GM12891 (cell line): Measurements from ENCODE around the gene RET.

Experiments used
- DNase-seq: peaks from one replicate; pipeline ENCODE4 v3.0.0; 2011; ENCODE audit warnings: low spot score; ENCODE audit not compliant: insufficient read length
- FAIRE-seq: peaks from 2 replicates; lab custom pipeline; 2011; peaks lifted over from hg19 to GRCh38; lab: Jason Lieb, UNC
- PAX5 ChIP-seq: IDR thresholded peaks from 2 replicates; pipeline ENCODE4 v1.6.1; 2011; ENCODE audit warnings: low read length, moderate library complexity, mild to moderate bottlenecking; ENCODE audit not compliant: insufficient read depth, severe bottlenecking
- POLR2A ChIP-seq: IDR thresholded peaks from 2 replicates; pipeline ENCODE4 v1.6.1; 2011; ENCODE audit warnings: low read depth, low read length, control low read depth
- POLR2AphosphoS5 ChIP-seq: IDR thresholded peaks from 2 replicates; pipeline ENCODE4 v1.6.1; 2011; ENCODE audit warnings: low read depth, low read length, control low read depth
- POU2F2 ChIP-seq: IDR thresholded peaks from 2 replicates; pipeline ENCODE4 v1.6.1; 2011; ENCODE audit warnings: low read depth, mild to moderate bottlenecking, control low read depth, low read length, moderate library complexity
- SPI1 ChIP-seq: IDR thresholded peaks from 2 replicates; pipeline ENCODE4 v1.6.1; 2011; ENCODE audit warnings: low read depth, low read length, control low read depth
- TAF1 ChIP-seq: IDR thresholded peaks from 2 replicates; pipeline ENCODE4 v1.6.1; 2011; ENCODE audit warnings: low read depth, low read length, control low read depth

The RET gene

DNA sequence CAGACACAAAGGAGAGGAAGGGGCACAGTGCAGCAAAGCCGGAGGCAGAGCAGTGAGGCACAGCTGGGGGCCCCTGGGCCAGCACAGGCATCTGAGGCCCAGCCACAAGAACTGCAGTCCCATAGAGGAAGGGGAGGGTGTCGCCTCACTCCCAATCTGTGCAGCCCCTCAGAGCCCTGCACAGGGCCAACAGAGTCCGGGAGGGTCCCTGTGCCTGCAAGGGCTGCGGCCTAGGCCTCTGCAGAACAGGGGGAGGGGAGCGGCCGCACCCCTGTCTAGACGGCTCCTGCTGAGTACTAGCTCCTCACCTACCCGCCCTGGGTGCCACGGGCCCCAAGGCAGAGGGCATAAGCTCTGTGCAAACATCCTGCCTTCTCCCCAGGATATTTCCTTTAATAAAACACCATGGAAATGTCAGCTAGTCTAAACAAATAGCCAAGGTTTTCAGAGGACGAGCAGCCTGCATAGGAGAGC lies 32.4 kb upstream of the RET start:
- DNase-seq: no peak
- no peak for TF ChIP-seq POU2F2
- no peak for TF ChIP-seq POLR2AphosphoS5
- no peak for TF ChIP-seq POLR2A
- TF ChIP-seq TAF1: no peak
- TF ChIP-seq PAX5: no peak
- TF ChIP-seq SPI1: no peak
- no peak for FAIRE-seq

DNA sequence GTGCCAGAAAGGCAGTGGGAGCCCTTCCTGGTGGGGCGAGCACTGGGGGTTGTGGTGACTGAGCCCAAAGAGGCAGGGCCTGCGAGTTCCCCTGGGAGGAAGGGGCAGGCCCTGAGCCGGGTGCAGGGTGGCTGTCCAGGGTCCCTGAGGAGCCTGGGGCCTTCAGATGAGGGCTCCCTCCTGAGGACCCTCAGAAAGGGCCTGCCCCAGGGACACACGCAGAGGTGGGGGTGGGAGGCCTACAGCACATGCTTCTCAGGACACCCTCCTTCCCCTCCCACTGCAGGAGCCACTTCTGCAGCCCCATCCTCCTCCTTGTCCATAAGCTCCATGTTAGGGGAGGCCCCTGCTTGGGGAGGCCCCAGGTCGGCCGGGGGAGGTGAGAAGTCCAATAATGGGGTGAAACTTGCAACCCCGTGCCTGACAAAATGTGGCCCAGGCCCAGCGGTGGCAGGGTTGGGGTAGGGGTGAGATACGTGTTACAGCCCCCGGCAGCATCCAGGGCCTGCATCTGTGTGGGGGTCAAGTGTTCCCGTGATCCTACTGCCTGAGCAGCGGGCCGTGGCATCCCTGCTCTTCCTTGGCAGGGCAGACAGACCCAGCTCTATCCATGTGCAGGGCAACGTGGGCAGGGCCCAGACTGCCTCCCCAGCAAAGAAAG lies 31.8 kb upstream of the RET start:
- DNase-seq: no peak
- TF ChIP-seq PAX5 (no peak), SPI1 (no peak), POU2F2 (no peak), POLR2A (no peak), TAF1 (no peak), POLR2AphosphoS5 (no peak)
- FAIRE-seq: no peak

GRCh38 chr10:43045631-43046287 lies 31.1 kb upstream of the RET start:
- DNase-seq (no peak), FAIRE-seq (no peak)
- no peak for TF ChIP-seq SPI1

- TF ChIP-seq PAX5 (no peak), TAF1 (no peak), POLR2AphosphoS5 (no peak), POU2F2 (no peak), POLR2A (no peak), SPI1 (no peak)
- FAIRE-seq (no peak), DNase-seq (no peak)
Observed at GRCh38 chr10:43046288-43046991, 30.4 kb upstream of the RET start.

- FAIRE-seq (no peak), DNase-seq (no peak)
- TF ChIP-seq POU2F2: no peak
- no peak for TF ChIP-seq POLR2A
- TF ChIP-seq SPI1: no peak
- TF ChIP-seq POLR2AphosphoS5: no peak
- TF ChIP-seq TAF1: no peak
- no peak for TF ChIP-seq PAX5
Observed at GRCh38 chr10:43047288-43047970, 29.4 kb upstream of the RET start.

- no peak for DNase-seq
- no peak for FAIRE-seq
- no peak for TF ChIP-seq PAX5
- TF ChIP-seq TAF1: no peak
- no peak for TF ChIP-seq POU2F2
- TF ChIP-seq POLR2A: no peak
- TF ChIP-seq POLR2AphosphoS5: no peak
- TF ChIP-seq SPI1: no peak
Observed at GRCh38 chr10:43048301-43049051, 28.4 kb upstream of the RET start.

GRCh38 chr10:43049081-43049551 lies 27.8 kb upstream of the RET start:
- no peak for TF ChIP-seq POU2F2
- TF ChIP-seq SPI1: no peak
- no peak for TF ChIP-seq TAF1
- TF ChIP-seq POLR2A: no peak
- TF ChIP-seq POLR2AphosphoS5: no peak
- no peak for TF ChIP-seq PAX5
- no peak for DNase-seq
- no peak for FAIRE-seq

- TF ChIP-seq PAX5: no peak
- TF ChIP-seq POU2F2: no peak
- no peak for TF ChIP-seq POLR2A
- TF ChIP-seq POLR2AphosphoS5: no peak
- no peak for TF ChIP-seq SPI1
- TF ChIP-seq TAF1: no peak
Observed at GRCh38 chr10:43050011-43050410, 26.9 kb upstream of the RET start.

DNA sequence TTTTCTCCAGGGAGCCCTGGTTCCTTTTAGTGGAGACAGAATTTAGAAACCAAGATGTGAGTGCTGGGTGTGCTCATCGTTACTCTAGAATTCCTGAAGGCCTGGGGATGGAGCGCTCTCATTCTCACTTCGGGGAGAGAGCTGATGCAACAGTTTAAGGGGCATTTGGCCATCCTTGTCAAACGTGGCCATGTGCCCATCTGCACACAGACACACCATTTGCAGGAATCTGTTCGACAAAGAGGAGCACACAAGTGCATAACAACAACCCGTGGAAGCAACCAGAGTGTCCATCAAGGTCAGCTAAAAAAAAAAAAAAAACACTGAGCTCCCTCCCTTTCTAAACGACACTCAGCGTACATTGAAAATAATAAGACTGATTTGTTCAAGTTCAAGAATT lies 23.0 kb upstream of the RET start:
- no peak for FAIRE-seq
- TF ChIP-seq POLR2A (no peak), SPI1 (no peak), POU2F2 (no peak), POLR2AphosphoS5 (no peak), TAF1 (no peak), PAX5 (no peak)
- DNase-seq: no peak

More at GRCh38 chr10:43050011-43050410, 26.9 kb upstream of the RET start:
- FAIRE-seq (no peak), DNase-seq (no peak)

GRCh38 chr10:43054593-43054992 lies 22.3 kb upstream of the RET start:
- DNase-seq: no peak
- TF ChIP-seq PAX5 (no peak), POU2F2 (no peak), POLR2A (no peak), POLR2AphosphoS5 (no peak), TAF1 (no peak), SPI1 (no peak)

More at GRCh38 chr10:43054593-43054992, 22.3 kb upstream of the RET start:
- FAIRE-seq: no peak
